Fibroblast of mammary gland (primary cell): ENCODE results near the gene PGAP2.

ENCODE experiments used
- DNase-seq: peaks from one replicate; pipeline ENCODE4 v3.0.0-alpha.2; 2010; ENCODE audit warnings: low read depth
- H3K4me3 ChIP-seq: 2 replicates; pipeline ENCODE4 v1.5.1; 2011; ENCODE audit warnings: low read depth, mild to moderate bottlenecking, low read length, moderate library complexity; ENCODE audit not compliant: control insufficient read depth
- TF ChIP-seq, protein P1 (sequence below): conservative IDR thresholded peaks from 2 replicates; pipeline ENCODE4 v1.5.1; 2011; ENCODE audit warnings: low read depth, low read length, inconsistent platforms; ENCODE audit not compliant: control insufficient read depth, insufficient read depth

The PGAP2 gene

DNA sequence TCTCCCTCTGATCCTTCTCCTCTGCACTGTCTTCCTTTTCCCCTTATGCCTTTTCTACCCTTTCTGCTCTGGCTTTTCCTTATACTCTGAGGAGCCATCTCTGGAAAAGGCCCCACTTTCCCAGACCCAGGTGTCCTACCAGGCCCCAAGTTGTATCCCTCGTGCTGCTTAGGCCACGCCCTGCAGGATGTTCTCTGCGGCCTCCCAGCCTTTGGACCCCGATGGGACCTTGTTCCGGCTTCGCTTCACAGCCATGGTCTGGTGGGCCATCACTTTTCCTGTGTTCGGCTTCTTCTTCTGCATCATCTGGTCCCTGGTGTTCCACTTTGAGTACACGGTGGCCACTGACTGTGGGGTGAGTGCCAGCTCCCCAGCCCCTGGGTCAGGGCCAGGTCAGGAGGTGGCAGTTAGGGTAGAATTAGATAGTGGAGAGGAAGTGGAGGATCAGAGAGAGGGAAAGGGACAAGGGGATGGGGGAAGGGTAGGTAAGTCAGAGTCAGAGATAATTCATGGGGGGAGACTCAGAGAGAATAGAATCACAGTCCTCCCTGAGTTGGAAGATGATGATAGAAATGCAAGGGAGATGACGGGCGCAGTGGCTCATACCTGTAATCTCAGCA, 8.9 kb downstream of the PGAP2 start:
- TF ChIP-seq, protein P1, sequence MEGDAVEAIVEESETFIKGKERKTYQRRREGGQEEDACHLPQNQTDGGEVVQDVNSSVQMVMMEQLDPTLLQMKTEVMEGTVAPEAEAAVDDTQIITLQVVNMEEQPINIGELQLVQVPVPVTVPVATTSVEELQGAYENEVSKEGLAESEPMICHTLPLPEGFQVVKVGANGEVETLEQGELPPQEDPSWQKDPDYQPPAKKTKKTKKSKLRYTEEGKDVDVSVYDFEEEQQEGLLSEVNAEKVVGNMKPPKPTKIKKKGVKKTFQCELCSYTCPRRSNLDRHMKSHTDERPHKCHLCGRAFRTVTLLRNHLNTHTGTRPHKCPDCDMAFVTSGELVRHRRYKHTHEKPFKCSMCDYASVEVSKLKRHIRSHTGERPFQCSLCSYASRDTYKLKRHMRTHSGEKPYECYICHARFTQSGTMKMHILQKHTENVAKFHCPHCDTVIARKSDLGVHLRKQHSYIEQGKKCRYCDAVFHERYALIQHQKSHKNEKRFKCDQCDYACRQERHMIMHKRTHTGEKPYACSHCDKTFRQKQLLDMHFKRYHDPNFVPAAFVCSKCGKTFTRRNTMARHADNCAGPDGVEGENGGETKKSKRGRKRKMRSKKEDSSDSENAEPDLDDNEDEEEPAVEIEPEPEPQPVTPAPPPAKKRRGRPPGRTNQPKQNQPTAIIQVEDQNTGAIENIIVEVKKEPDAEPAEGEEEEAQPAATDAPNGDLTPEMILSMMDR: no peak
- H3K4me3 ChIP-seq: no peak overlapping the region
- no peak for DNase-seq

- no peak for DNase-seq
These were observed 12.6 kb downstream of the PGAP2 start for GRCh38 chr11:3820971-3821370.

GRCh38 chr11:3822312-3822711, 14.0 kb downstream of the PGAP2 start:
- TF ChIP-seq, protein P1: no peak
- no peak overlapping the region for H3K4me3 ChIP-seq
- no peak for DNase-seq

More at GRCh38 chr11:3820971-3821370, 12.6 kb downstream of the PGAP2 start:
- no peak overlapping the region for H3K4me3 ChIP-seq
- TF ChIP-seq, protein P1: no peak

DNA sequence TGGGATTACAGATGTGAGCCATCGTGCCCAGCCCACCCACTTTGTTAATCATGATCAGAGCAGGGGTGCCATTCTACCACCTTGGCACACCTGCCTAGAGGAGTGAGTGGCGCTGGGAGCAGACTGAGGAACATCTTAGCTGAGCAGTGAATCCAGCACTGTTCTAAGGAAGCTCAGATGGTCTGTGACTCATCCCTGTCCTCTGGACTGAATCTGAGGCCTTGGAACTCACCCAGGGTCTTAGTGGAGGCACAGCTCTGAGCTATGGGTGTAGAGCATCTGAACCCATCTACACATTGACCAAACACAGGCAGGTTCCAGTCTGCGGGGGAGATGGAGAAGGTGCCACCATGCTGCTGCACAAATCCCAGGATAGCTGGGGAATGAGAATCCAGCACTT, 14.9 kb downstream of the PGAP2 start:
- TF ChIP-seq, protein P1: no peak
- peak; percentile 89 for DNase-seq
- H3K4me3 ChIP-seq: no peak overlapping the region

DNA sequence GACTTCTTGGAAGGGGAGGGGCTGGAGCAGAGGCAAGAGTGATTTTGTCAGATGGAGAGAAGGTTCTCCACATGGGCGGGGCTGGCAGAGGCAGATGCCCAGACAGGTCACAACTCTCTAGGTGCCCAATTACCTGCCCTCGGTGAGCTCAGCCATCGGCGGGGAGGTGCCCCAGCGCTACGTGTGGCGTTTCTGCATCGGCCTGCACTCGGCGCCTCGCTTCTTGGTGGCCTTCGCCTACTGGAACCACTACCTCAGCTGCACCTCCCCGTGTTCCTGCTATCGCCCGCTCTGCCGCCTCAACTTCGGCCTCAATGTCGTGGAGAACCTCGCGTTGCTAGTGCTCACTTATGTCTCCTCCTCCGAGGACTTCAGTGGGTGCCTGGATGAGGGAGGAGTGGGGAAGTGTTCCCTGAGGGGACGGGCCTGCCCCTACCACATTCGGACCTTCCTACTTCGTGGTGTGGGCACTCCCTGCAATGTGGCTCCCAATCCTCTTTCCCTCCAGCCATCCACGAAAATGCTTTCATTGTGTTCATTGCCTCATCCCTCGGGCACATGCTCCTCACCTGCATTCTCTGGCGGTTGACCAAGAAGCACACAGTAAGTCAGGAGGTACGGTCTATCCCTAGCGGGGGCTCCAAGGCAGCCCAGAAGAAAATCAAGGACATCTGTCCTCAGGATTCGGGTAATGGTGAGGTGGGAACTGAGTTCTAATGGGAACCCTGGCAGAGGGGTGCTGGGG, 15.6 kb downstream of the PGAP2 start:
- H3K4me3 ChIP-seq: no peak overlapping the region
- no peak for DNase-seq
- TF ChIP-seq, protein P1: no peak

DNA sequence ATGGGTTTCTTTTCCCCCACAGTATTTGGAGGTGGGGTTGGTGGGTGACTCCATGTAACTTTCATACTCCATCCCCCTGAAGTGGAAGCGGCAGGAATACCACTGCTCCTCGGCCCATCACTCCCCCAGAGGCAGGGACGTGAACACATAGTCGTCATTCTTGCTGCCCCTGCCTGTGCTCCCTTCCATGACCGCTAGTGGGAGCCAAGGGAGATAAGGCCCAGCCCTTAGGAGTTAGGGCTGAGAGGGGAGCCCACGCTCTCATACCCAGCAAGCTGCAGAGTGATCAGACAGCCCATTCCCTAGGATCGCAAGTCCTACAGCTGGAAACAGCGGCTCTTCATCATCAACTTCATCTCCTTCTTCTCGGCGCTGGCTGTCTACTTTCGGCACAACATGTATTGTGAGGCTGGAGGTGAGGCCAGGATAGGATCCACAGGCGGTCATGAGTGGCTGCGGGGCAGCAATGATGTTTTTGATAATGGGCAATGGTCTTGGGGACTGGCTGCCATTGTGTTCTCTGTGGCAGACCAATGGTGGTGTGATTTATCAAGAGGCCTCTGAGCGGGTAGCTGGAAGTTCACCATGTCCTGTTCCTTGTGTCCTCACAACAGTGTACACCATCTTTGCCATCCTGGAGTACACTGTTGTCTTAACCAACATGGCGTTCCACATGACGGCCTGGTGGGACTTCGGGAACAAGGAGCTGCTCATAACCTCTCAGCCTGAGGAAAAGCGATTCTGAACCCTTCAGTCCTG, 16.5 kb downstream of the PGAP2 start:
- no peak overlapping the region for H3K4me3 ChIP-seq
- peak; percentile 37 for DNase-seq
- TF ChIP-seq, protein P1: peak; percentile 62
